ENCODE results near the gene ENPP3. TPM values are rescaled to one million over a fixed set of nuclear protein-coding genes. Genes with fewer than 3 reads are reported as not detected.
"Not testable (repeated sequence)": the region's sequence is repeated elsewhere in the genome, so short reads cannot be mapped to it uniquely, and the experiment has no call there.

ENPP3 gene
- total RNA-seq, 1 experiment from 2014 or later: not detected

DNA sequence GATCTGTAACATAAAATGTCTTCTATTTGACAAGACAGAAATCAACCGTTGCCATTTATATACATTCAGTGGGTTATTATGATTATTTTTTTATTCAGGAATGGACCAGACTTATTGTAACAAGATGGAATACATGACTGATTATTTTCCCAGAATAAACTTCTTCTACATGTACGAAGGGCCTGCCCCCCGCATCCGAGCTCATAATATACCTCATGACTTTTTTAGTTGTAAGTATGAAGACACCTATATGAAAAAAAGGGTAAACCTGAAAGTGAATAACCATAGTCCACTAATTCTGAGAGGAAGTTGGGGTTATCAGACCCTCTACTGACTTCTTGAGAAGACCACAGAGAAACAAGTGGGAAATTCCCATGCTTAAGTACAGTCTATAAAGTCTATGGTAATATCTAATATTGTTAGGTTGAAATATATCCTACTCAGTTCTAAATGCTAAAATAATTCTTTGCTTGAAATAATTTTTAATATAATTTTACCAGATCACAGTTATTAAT is 48.2 kb downstream of the ENPP3 start:
- no peak for DNase-seq (ENCODE audit: low spot score)

- no peak for DNase-seq (ENCODE audit: low spot score)
Measured at GRCh38 chr6:131687022-131687421, 49.9 kb downstream of the ENPP3 start.

- DNase-seq (ENCODE audit: low spot score): no peak
Measured at GRCh38 chr6:131688286-131688685, 51.2 kb downstream of the ENPP3 start.

DNA sequence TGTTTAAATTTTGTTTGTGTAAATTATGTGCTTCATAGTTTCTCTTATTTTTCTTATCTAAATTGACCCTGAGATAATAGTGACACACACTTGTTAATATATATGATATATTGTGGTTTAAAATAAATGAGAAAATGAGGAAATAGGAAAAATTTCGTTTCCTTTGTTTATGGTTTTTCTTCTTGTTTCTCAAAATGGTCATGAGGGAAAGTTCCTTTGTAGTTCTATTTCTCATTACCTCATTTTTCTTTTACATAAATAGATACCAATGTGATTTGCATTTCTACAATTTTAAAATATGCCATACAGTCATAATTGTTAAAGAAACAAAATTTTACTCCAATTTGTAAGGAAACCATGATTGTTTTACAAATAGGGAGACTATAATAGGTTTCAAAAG is 54.9 kb downstream of the ENPP3 start:
- DNase-seq (ENCODE audit: low spot score): no peak

GRCh38 chr6:131692589-131692988 is 55.5 kb downstream of the ENPP3 start:
- no peak for DNase-seq (ENCODE audit: low spot score)

DNA sequence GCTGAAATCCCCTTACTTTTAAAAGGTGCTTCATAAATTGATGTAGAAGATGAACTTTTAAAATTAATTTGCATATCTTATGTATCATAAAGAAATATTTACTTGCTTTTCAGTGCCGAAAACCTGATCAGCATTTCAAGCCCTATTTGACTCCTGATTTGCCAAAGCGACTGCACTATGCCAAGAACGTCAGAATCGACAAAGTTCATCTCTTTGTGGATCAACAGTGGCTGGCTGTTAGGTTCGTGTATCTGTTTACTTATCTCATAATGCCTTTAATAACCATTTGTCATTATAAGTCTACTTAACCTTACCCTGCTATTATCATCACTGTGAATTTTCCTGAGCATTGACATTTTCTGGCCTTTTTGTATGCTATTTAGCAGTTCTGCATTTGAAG is 56.3 kb downstream of the ENPP3 start:
- no peak for DNase-seq (ENCODE audit: low spot score)

DNA sequence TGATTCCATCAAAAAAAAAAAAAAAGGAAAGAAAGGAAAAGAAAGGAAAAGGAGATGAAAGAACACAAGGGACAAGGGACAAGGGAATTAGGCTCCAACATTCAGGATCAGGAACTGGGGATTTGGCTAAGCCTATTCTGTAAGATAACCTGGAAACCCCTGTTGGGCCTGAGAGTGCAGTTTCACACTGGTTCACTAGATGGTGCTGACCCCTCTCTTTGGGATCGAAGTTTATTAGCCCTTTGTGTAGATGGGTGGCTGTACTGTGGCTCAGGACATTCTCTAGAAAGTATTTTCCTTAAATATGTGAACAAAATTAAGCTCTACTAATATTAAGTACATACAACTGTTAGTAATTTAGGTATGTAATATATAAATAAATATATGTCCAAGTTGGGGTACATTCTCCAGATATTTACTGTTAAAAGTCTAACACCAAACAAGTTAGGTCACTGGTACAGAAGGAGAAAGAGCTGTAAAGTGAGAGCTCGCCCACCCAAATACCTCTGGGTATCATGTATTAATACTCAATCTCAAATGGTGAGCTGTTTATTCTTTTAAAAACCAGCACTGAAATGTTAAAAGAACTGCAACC is 57.8 kb downstream of the ENPP3 start:
- peak; percentile 48 for DNase-seq (ENCODE audit: low spot score)

GRCh38 chr6:131696956-131697355 is 59.9 kb downstream of the ENPP3 start:
- no peak for DNase-seq (ENCODE audit: low spot score)

GRCh38 chr6:131700851-131701250 is 63.7 kb downstream of the ENPP3 start:
- DNase-seq (ENCODE audit: low spot score): not testable (repeated sequence)

DNA sequence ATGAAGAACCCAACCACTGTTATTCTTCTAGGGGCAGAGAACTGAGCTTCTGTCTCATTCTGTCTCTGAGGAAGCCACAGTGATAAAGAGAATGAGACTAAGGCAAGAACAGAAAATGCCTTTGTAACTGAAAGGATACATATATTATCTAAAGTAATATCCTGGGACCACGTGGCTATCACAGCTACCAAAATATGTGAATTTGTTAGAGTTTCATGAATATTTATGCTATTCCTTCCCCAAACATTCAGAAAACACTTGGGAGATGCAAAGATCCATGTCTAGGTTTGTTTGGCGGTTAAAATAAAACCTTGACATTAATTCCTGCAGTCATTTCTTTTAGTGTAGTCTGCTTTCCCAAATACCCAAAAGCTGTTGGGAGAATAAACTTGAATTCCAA is 66.8 kb downstream of the ENPP3 start:
- DNase-seq (ENCODE audit: low spot score): not testable (repeated sequence)

- DNase-seq (ENCODE audit: low spot score): not testable (repeated sequence)
Measured at GRCh38 chr6:131710917-131711316, 73.8 kb downstream of the ENPP3 start, which contains the start of gene CTAGE9. CTAGE9 (minus strand) TSS chr6:131711017; CDS start chr6:131711017, 0 bp downstream.

DNA sequence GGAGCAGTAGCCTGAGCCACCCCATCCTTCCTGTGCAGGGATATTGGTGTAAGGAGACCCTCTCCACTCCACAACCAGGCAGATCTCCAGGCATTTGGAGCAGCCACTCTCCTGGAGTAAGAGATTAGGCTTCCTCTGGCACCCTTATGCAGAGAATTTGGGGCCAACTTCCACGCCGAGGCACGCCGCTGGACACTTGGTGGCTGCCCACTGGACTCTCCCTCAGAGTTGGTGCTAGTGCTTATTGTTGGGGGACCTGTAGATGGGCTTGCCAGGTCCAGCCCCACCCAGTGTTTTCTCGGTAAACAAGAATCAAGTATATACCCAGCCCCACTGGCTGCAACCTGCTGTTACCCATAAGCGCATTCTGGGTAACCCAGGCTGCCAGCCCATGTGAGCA is 78.5 kb downstream of the ENPP3 start:
- not testable (repeated sequence) for DNase-seq (ENCODE audit: low spot score)

- DNase-seq (ENCODE audit: low spot score): no peak
Measured at GRCh38 chr6:131717836-131718542, 80.9 kb downstream of the ENPP3 start.

DNA sequence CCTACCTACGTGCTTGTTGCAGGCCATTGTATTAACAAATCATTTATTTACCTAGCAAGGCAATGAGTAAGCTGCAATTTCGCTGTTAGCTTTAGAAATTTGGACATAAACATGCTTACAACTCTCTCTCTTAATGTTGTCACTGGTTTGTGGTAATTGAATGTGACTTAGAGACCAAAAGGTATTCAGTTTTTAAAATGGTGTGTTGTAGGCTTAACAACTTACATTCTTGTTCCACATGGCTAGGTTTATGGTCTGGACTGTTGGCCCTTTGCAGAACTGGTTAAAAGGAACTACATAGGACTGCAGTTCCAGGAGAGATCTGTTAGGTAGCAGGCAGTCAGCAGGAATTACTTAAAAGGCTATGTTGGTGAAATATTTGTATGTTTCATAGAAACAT is 84.1 kb downstream of the ENPP3 start:
- no peak for DNase-seq (ENCODE audit: low spot score)

GRCh38 chr6:131724114-131724513 is 87.0 kb downstream of the ENPP3 start:
- no peak for DNase-seq (ENCODE audit: low spot score)

DNA sequence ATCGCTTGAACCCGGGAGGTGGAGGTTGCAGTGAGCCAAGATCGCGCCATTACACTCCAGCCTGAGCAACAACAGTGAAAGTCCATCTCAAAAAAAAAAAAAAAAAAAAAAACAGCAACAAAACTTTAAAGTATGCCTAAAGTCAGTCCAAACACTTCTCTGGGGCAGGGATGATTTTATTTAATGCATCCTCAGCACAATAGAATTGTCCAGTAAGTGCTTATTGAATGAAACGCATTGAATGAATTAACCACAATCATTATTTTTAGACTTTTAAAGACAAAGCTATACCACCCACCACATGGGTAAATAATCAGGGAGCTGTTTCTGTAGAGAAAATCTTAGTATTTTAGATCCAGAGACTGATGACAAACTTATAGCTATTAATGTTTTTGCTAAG is 90.4 kb downstream of the ENPP3 start:
- DNase-seq (ENCODE audit: low spot score): no peak

- DNase-seq (ENCODE audit: low spot score): no peak
Measured at GRCh38 chr6:131727868-131728267, 90.8 kb downstream of the ENPP3 start.

GRCh38 chr6:131728296-131728939 is 91.3 kb downstream of the ENPP3 start:
- DNase-seq (ENCODE audit: low spot score): no peak

- DNase-seq (ENCODE audit: low spot score): no peak
Measured at GRCh38 chr6:131729550-131729949, 92.4 kb downstream of the ENPP3 start.

DNA sequence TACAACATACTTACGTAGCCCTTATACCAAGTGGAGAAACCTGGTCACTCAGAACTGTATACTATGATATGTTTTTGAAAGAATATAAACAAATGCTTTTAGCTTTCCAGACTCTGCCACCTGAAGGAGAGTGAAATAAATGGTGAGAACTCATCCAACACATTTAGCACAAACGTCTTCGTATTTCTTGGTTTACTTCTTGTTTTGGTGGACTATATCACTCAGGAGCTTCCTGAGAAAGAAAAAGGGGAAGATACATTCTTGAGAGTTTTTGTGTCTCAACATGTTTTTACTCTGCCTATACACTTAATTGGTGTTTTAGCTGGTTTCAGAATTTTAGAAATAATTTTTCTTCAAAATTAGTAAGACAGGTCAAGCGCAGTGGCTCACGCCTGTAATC is 93.2 kb downstream of the ENPP3 start:
- no peak for DNase-seq (ENCODE audit: low spot score)

GRCh38 chr6:131731224-131731623 is 94.1 kb downstream of the ENPP3 start:
- no peak for DNase-seq (ENCODE audit: low spot score)

DNA sequence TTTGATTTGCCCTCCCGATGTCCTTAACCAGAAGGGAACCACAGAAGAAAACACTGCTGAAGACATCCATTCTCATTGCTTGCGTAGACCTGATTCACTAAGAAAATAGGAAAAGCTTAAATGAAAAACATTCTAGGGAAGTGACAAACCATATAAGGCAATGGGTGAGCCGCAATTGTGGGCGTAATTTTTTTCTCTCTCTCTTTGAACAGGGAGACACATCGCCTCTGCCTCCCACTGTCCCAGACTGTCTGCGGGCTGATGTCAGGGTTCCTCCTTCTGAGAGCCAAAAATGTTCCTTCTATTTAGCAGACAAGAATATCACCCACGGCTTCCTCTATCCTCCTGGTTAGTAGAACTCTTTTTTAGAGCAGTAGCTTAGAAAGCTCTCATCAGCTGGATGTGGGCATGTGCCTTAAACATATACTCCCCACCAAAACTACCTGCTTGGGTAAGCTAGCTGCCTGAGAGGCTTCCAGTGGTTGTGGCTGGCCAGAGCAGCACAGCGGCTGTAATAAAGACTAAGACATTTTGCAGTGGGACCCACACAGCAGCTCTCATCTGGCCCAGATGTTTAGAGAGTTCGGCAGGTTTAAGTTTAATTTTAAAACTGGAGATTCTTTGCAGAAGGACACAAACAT is 96.4 kb downstream of the ENPP3 start:
- DNase-seq (ENCODE audit: low spot score): peak; percentile 61
